H1 (cell line): ENCODE data around the gene ZNF311. TPM values are rescaled to one million over a fixed set of nuclear protein-coding genes. Genes with fewer than 3 reads are reported as not detected.

ENCODE experiments used
- BCL11A ChIP-seq, 2 experiments: IDR thresholded peaks; one replicate each; pipeline ENCODE4 v1.6.1; 2011; ENCODE audit warnings: low read depth in 2 of 2, low read length in 2 of 2, mild to moderate bottlenecking in 2 of 2
- CREB1 ChIP-seq: IDR thresholded peaks from 2 replicates; pipeline ENCODE4 v1.6.1; 2012; ENCODE audit warnings: inconsistent platforms
- CTCF ChIP-seq, 3 experiments: IDR thresholded peaks; 1 replicate in 2 of 3; 2 replicates in 1 of 3; pipeline versions ENCODE4 v1.5.1 to v1.6.1; 2011; ENCODE audit warnings: low read length in 3 of 3, mild to moderate bottlenecking in 3 of 3, inconsistent platforms in 2 of 3, low read depth in 1 of 3, moderate library complexity in 1 of 3; ENCODE audit not compliant: insufficient read depth in 1 of 3; ENCODE audit errors: control extremely low read depth in 1 of 3
- FOSL1 ChIP-seq: IDR thresholded peaks from 2 replicates; pipeline ENCODE4 v1.6.1; 2011; ENCODE audit warnings: mild to moderate bottlenecking, low read depth, low read length, moderate library complexity; ENCODE audit not compliant: insufficient read depth
- KDM1A ChIP-seq: fragments of 200-600, 300-600 bp; sonication (generic); IDR thresholded peaks from 2 replicates; pipeline ENCODE4 v1.7.1; 2016; ENCODE audit warnings: mild to moderate bottlenecking, low read length, borderline replicate concordance
- TCF12 ChIP-seq: IDR thresholded peaks from 2 replicates; pipeline ENCODE4 v1.6.1; 2011; ENCODE audit warnings: low read depth, mild to moderate bottlenecking, low read length
- USF2 ChIP-seq: IDR thresholded peaks from 2 replicates; pipeline ENCODE4 v1.6.1; 2011; ENCODE audit warnings: low read length, improper control_type of control experiment
- polyA plus RNA-seq, 7 experiments: library from polyadenylated mRNA; depleted of rRNA in 3 of 7; stranded (reverse) in 5 of 7; unstranded in 2 of 7; fragments of >200 nt in 5 of 7; fragments of 200-250 nt in 2 of 7; gene quantifications; 1 replicate in 5 of 7; 2 replicates in 1 of 7; 4 replicates in 1 of 7; pipeline versions ENCODE4 v1.2.1 to v1.2.3, GENCODE V29; 2011 to 2013; ENCODE audit warnings: missing spikeins in 2 of 7, mixed read lengths in 2 of 7
- total RNA-seq: library from RNA; stranded (reverse); fragmentation: NEBNext Ultra II Directional; extraction: Animal tissue kit (Norgen Biotek cat#: 25700); gene quantifications from 2 replicates; pipeline ENCODE4 v1.2.1, GENCODE V29; 2021

ZNF311 gene
- total and polyA plus RNA-seq, 2 of the 8 experiments (the other 6 are each of a cell fraction or from before 2014, with no cell fraction given): 1.9 to 4.2 TPM

- TF ChIP-seq CTCF (IDR thresholded peaks at IDR 0.05; ENCODE audit: control extremely low read depth in 1 of 3, insufficient read depth in 1 of 3, low read depth in 1 of 3, low read length in 3 of 3): peak; percentile 85 to 96 (median 95)
- no peak for TF ChIP-seq TCF12
- no peak for TF ChIP-seq FOSL1
- TF ChIP-seq CREB1: peak; percentile 85
- no peak for TF ChIP-seq USF2
- TF ChIP-seq BCL11A (IDR thresholded peaks at IDR 0.05; ENCODE audit: low read depth in 2 of 2, low read length in 2 of 2): no peak
- 0 out of 2 replicates have a peak, but pooled peaks have one; percentile 8 for TF ChIP-seq KDM1A
Observed at GRCh38 chr6:28988536-28989311, 16.4 kb downstream of the ZNF311 start (continued).
